T-cell (primary cell): ENCODE measurements around the gene IGSF3. TPM values are rescaled to one million over a fixed set of nuclear protein-coding genes. Genes with fewer than 3 reads are reported as not detected.
"Not testable (repeated sequence)": the region's sequence is repeated elsewhere in the genome, so short reads cannot be mapped to it uniquely, and the experiment has no call there.

ENCODE experiments used
- ATAC-seq, 4 experiments: fragments of 200-7000 bp in 3 of 4; fragments of 150-1000 bp in 1 of 4; cut with Tn5 transposase; replicated peaks in 1 of 4; 1 replicate in 3 of 4; 2 replicates in 1 of 4; pipeline ENCODE4 v1.10.0; 2021; ENCODE audit warnings: moderate library complexity in 3 of 4, mild to moderate bottlenecking in 2 of 4, moderate number of reproducible peaks in 1 of 4
- CTCF ChIA-PET, 2 donors: fragments of 300-600 bp; sonication (Branson Sonifier 250); formaldehyde crosslinking; loops; one replicate each; lab custom pipeline; 2022; ENCODE audit warnings: antibody characterized with exemption in 2 of 2; lab: Charles Lee
- POLR2A ChIA-PET, 2 donors: fragments of 300-600 bp; sonication (Branson Sonifier 250); formaldehyde crosslinking; loops; one replicate each; lab custom pipeline; 2022; ENCODE audit warnings: antibody characterized with exemption in 2 of 2; lab: Charles Lee
- DNase-seq, 35 experiments: peaks; one replicate each; pipeline versions ENCODE4 v3.0.0 to v3.0.0-alpha.2; 2013 to 2023
- H3K27ac ChIP-seq: one replicate; pipeline ENCODE4 v1.5.1; 2013; ENCODE audit warnings: low read length
- H3K27me3 ChIP-seq, 2 experiments: replicated peaks in 1 of 2; 1 replicate in 1 of 2; 2 replicates in 1 of 2; pipeline versions ENCODE4 v1.6.1 to v1.7.0; 2013; ENCODE audit warnings: low read length in 1 of 2, mixed read lengths in 1 of 2; ENCODE audit not compliant: control insufficient read depth in 2 of 2, insufficient read depth in 2 of 2; ENCODE audit errors: extremely low read depth in 1 of 2
- H3K36me3 ChIP-seq, 2 donors: 1 replicate in 1 of 2; 2 replicates in 1 of 2; pipeline versions ENCODE4 v1.6.1 to v1.7.0; 2013; ENCODE audit warnings: low read length in 1 of 2; ENCODE audit not compliant: control insufficient read depth in 2 of 2, insufficient read depth in 1 of 2; ENCODE audit errors: extremely low read depth in 1 of 2
- H3K4me1 ChIP-seq, 2 experiments: 1 replicate in 1 of 2; 2 replicates in 1 of 2; pipeline versions ENCODE4 v1.6.1 to v1.7.0; 2013; ENCODE audit warnings: low read length in 2 of 2, mixed read lengths in 1 of 2; ENCODE audit not compliant: insufficient read depth in 2 of 2, control insufficient read depth in 1 of 2; ENCODE audit errors: extremely low read depth in 1 of 2
- H3K4me3 ChIP-seq, 2 donors: 1 replicate in 1 of 2; 2 replicates in 1 of 2; pipeline versions ENCODE4 v1.5.1 to v1.7.0; 2013; ENCODE audit warnings: mild to moderate bottlenecking in 2 of 2, low read length in 1 of 2, moderate library complexity in 1 of 2; ENCODE audit not compliant: control insufficient read depth in 1 of 2; ENCODE audit errors: extremely low read depth in 1 of 2
- H3K9me3 ChIP-seq: 2 replicates; pipeline ENCODE4 v1.7.0; 2013
- H3K27ac Mint-ChIP-seq, 2 donors: one replicate each; pipeline ENCODE4 v1.8.0; 2020 to 2021; ENCODE audit warnings: mild to moderate bottlenecking in 2 of 2, mixed read lengths in 2 of 2
- H3K27me3 Mint-ChIP-seq, 2 donors: one replicate each; pipeline ENCODE4 v1.8.0; 2021 to 2022; ENCODE audit warnings: mixed read lengths in 2 of 2
- H3K36me3 Mint-ChIP-seq: one replicate; pipeline ENCODE4 v1.8.0; 2021; ENCODE audit warnings: mixed read lengths
- H3K4me1 Mint-ChIP-seq, 3 donors: one replicate each; pipeline ENCODE4 v1.8.0; 2020 to 2022; ENCODE audit warnings: mixed read lengths in 3 of 3, mild to moderate bottlenecking in 1 of 3
- H3K4me3 Mint-ChIP-seq, 3 donors: one replicate each; pipeline ENCODE4 v1.8.0; 2020 to 2022; ENCODE audit warnings: mild to moderate bottlenecking in 3 of 3, mixed read lengths in 3 of 3, moderate library complexity in 3 of 3
- H3K9me3 Mint-ChIP-seq, 3 donors: one replicate each; pipeline ENCODE4 v1.8.0; 2020 to 2022; ENCODE audit warnings: mixed read lengths in 3 of 3
- WGBS: methylation state at CpG from one replicate; pipeline ENCODE4 v1.1.5; 2013; ENCODE audit warnings: missing lambda C conversion rate; ENCODE audit not compliant: insufficient coverage; 5-methylcytosine and 5-hydroxymethylcytosine counted together
- total RNA-seq, 35 experiments: library from RNA in 6 of 35; stranded (reverse) in 6 of 35; fragments of 120-200 nt in 1 of 35; gene quantifications; one replicate each; pipeline versions ENCODE4 v1.2.1 to v1.2.4 and lab custom pipeline; 2013 to 2026

Gene IGSF3
- total RNA-seq, 5 donors from 2014 or later (not counting 1 experiment from before 2014, with no cell fraction given), result 0.05 to 0.30 (median 0.24) TPM; not detected in 1

DNA sequence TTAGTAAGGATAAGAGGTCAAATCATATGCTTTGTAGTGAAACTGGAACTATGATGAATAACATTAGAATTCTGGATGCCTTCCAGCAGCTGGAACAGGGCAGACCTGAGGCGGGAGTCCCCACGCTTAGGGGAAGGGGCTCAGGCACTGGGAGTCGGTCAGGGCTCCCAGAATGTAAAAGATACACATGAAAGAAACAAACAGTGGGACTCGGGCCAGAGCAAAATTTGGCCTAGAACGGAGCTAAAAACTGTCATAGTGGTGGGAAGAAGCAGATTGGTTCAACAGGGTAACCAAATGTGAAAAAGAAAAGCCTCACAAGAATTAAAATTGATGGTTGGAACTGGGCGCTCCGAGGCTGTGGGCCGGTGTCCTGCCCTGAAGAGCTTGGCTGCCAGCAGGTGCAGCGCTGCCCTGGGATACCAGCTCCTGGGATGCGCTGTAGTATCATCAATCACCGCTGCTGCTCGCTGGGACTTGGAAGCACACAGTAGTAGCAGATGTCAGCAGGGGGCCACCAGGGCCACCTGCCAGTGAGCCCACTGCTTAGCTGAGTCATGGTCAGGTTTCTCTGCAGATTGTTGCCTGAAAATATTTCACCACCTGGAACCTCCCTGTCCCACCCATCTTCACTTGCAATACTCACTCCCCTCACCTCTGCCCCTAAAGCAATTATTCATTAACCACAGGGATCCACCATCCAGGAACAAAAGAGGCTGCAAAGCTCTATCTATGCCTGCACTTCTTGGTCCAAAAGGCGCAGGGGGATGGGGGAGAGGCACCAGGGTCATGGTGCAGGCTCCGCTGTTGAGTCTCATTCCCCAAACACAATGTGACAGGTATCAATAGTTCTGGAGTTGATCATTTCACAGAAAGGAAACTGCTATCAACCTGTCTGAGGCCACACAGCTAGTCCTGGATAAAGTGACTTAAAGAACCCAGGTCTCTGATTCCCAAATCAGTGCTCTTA lies 24.9 kb downstream of the IGSF3 start:
- H3K4me1 ChIP-seq, CTCF ChIA-PET, H3K9me3 ChIP-seq, H3K36me3 ChIP-seq, H3K4me3 Mint-ChIP-seq, H3K36me3 Mint-ChIP-seq, DNase-seq, ATAC-seq, POLR2A ChIA-PET, H3K27ac ChIP-seq, H3K9me3 Mint-ChIP-seq, H3K4me1 Mint-ChIP-seq, H3K27me3 ChIP-seq, H3K4me3 ChIP-seq: not testable (repeated sequence)
- H3K27ac Mint-ChIP-seq, result peak overlapping the region in 1 of 2 donors; percentile 42
- 85% methylated on average over 7 of the region's 14 CpGs for WGBS
- H3K27me3 Mint-ChIP-seq, result peaks cover 13 to 14% of the 10 kb centered on the region in 2 donors

DNA sequence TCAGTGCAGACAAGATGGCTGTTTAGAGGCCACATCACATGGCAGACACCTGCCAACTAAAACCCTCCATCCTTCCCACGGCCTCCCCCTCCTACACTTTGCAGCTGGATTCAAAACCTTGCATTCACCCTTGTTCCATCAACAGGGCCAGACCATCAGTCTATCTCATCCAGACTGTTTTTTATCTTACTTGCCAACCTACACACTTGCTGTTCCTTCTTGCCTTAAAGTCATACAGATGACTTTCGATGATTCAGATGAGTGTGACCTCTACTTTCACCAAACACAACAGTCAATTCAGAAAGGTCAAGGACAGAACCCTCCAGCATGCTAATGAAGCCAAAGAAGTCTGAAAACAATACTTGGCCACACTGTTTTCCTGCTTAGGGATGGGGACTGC lies 29.9 kb downstream of the IGSF3 start:
- ATAC-seq, H3K9me3 Mint-ChIP-seq, CTCF ChIA-PET, H3K27ac Mint-ChIP-seq, H3K9me3 ChIP-seq, H3K27me3 ChIP-seq, H3K4me3 Mint-ChIP-seq, H3K36me3 ChIP-seq, H3K4me1 Mint-ChIP-seq, H3K36me3 Mint-ChIP-seq, H3K4me1 ChIP-seq, H3K27ac ChIP-seq, H3K4me3 ChIP-seq, POLR2A ChIA-PET, DNase-seq: not testable (repeated sequence)
- 67% methylated on average over 1 of the region's 2 CpGs for WGBS
- peaks cover 5 to 10% of the 10 kb centered on the region in 2 donors for H3K27me3 Mint-ChIP-seq

DNA sequence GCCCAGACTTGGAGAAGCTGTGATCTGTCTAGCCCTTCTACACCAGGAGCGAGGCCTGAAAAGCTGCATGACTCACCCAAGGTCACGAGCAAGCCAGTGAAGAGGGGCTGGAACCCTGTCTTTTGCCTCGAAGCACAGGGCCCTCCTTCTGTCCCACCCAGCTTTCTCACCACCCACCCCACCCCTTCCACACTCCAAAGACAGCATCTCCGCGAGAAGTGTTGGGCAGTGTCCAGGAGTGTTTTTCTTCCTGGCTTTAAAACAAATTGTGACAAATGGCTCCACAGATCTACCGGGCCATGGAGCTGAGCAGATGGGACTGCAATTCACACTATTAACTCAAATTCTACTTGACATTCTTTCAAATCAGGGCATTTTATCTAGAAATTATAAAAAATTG lies 30.9 kb downstream of the IGSF3 start:
- H3K36me3 Mint-ChIP-seq, H3K4me1 Mint-ChIP-seq, H3K27ac ChIP-seq, CTCF ChIA-PET, H3K9me3 ChIP-seq, POLR2A ChIA-PET, H3K4me3 ChIP-seq, H3K4me1 ChIP-seq, H3K27me3 Mint-ChIP-seq, H3K36me3 ChIP-seq, H3K4me3 Mint-ChIP-seq, H3K9me3 Mint-ChIP-seq, H3K27ac Mint-ChIP-seq, H3K27me3 ChIP-seq, ATAC-seq, DNase-seq: not testable (repeated sequence)
- WGBS, result no CpG with 5 or more reads among the region's 6 CpGs

DNA sequence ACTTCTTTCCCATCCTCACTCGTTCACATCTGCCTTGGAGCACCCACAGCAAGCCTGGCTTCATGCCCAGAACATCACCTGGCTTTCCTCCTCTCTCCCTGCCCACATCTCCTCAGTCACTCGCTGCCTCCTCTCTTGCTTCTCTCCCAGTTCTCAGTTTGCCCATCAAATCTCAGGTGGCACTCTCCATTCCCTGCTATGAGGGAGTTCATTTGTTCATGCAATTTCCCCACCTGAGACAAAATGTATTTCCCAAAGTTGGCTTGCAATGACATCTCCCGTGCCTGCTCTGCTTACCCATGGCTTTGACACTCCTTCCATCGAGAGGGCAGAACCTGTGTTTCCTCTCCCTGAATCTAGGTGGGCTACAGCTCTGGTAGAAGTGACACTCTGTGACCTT lies 33.1 kb downstream of the IGSF3 start:
- H3K4me1 Mint-ChIP-seq, ATAC-seq, H3K36me3 Mint-ChIP-seq, POLR2A ChIA-PET, H3K4me1 ChIP-seq, H3K27me3 Mint-ChIP-seq, H3K9me3 ChIP-seq, H3K9me3 Mint-ChIP-seq, H3K36me3 ChIP-seq, H3K27ac Mint-ChIP-seq, H3K4me3 ChIP-seq, H3K4me3 Mint-ChIP-seq, H3K27me3 ChIP-seq, DNase-seq, CTCF ChIA-PET, H3K27ac ChIP-seq: not testable (repeated sequence)
- 93% methylated on average over 2 of the region's 4 CpGs for WGBS

DNA sequence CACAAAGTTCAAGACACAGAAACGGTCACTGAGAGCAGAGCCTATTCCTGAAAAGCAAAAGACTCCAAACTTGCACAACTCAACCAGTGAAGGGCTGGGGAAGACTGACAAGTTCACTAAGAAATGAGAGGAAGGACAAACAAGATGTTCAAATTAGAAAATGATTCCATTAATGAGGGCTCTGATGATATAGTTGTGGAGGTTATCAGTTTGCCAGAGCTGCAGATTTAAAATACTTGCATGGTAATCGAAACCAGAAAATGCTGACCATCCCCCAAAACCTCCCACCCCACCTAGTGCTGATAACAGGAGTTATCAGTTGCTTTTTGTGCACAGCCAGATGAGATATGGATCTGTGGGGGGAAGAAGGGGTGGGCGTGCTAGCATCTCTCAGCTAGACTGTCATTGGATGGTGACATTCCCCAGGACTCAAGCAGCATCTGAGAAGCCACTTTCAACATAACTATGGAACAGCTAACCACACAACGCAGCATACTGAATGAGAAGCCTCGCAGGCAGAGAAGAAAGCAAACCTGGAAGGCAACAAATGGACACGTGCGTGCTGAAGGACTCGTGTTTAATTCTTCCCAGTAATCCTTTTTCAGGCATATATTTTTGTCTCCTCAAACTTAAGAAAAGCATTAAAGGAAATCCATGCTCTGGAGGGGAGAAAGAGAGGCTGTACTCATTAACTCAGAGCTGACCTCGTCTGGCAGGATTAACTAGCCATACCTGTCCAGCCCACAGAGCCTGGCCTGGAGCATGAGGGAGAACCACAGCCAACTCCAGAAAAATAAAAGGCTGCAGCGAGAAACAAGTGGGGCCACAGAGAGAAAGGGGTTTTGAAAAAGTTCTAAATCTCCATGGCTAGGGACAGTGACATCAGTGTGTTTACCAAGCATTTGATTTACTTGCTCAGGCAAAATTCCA lies 35.3 kb downstream of the IGSF3 start:
- H3K27ac Mint-ChIP-seq, CTCF ChIA-PET: not testable (repeated sequence)

DNA sequence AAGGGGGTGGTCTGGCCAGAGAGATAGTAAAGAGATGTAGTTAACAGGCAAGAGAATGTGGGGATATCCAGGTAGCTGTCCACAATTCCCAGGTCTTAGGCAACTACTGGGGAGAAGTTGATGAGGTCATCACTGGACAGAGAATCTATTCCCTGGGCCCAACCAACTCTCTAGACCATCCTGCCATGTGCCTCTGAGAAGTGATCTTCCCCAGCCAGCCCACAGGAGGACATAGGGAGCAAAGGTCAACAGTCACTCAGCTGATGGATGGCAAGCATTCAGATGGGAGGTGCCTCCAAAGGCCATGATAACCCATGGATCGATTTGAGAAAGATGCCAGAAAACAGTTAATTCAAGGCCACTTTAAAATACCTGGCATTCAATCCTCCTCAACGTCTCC lies 36.0 kb downstream of the IGSF3 start:
- H3K36me3 Mint-ChIP-seq, ATAC-seq, H3K4me1 Mint-ChIP-seq, POLR2A ChIA-PET, H3K27me3 Mint-ChIP-seq, H3K9me3 ChIP-seq, H3K36me3 ChIP-seq, H3K4me3 ChIP-seq, H3K27ac ChIP-seq, H3K4me3 Mint-ChIP-seq, CTCF ChIA-PET, DNase-seq, H3K9me3 Mint-ChIP-seq, H3K27me3 ChIP-seq, H3K4me1 ChIP-seq, H3K27ac Mint-ChIP-seq: not testable (repeated sequence)
- WGBS, result 72% methylated on average over 2 of the region's 2 CpGs

More for the DNA sequence above, 35.3 kb downstream of the IGSF3 start:
- H3K4me1 Mint-ChIP-seq, H3K36me3 ChIP-seq, H3K4me3 Mint-ChIP-seq, POLR2A ChIA-PET, H3K27me3 ChIP-seq, H3K9me3 Mint-ChIP-seq, H3K4me1 ChIP-seq, H3K27ac ChIP-seq, ATAC-seq, DNase-seq, H3K4me3 ChIP-seq, H3K27me3 Mint-ChIP-seq, H3K36me3 Mint-ChIP-seq, H3K9me3 ChIP-seq: not testable (repeated sequence)
- no CpG with 5 or more reads among the region's 10 CpGs for WGBS
